Measurements from ENCODE around the gene NOXA1.

GRCh38 chr9:137394866-137395665, 28.1 kb upstream of the NOXA1 start:
- TF ChIP-seq YY1 (IDR thresholded peaks at IDR 0.05) (no peak), CTCF (IDR thresholded peaks at IDR 0.05; ENCODE audit: low read depth, low read length, missing input control) (no peak), JUND (IDR thresholded peaks at IDR 0.05) (no peak)

Data from liver (tissue), 3 donors.